Peyer's patch (tissue), 4 donors: ENCODE measurements around the gene CLN3. TPM values are rescaled to one million over a fixed set of nuclear protein-coding genes. Genes with fewer than 3 reads are reported as not detected.
"Not testable (repeated sequence)": the region's sequence is repeated elsewhere in the genome, so short reads cannot be mapped to it uniquely, and the experiment has no call there.

ENCODE experiments used
- DNase-seq, 3 donors: peaks; one replicate each; pipeline ENCODE4 v3.0.0-alpha.2; 2017 to 2019
- H3K27ac ChIP-seq, 4 donors: fragments of 200-600 bp; sonication (generic); one replicate each; pipeline ENCODE4 v1.5.1; 2016 to 2019
- H3K27me3 ChIP-seq, 2 donors: fragments of 200-600 bp; sonication (generic); one replicate each; pipeline ENCODE4 v1.5.1; 2019
- H3K36me3 ChIP-seq, 3 donors: fragments of 200-600 bp; sonication (generic); one replicate each; pipeline ENCODE4 v1.5.1; 2016 to 2019
- H3K4me1 ChIP-seq, 4 donors: fragments of 200-600 bp; sonication (generic); one replicate each; pipeline ENCODE4 v1.5.1; 2016 to 2019
- H3K4me3 ChIP-seq, 4 donors: fragments of 200-600 bp; sonication (generic); 1 replicate in 3 of 4; 2 replicates in 1 of 4; pipeline ENCODE4 v1.5.1; 2016 to 2019; ENCODE audit warnings: mild to moderate bottlenecking in 1 of 4
- H3K9me3 ChIP-seq, 4 donors: fragments of 200-600 bp; sonication (generic); one replicate each; pipeline ENCODE4 v1.5.1; 2016 to 2019; ENCODE audit warnings: mild to moderate bottlenecking in 1 of 4
- CTCF ChIP-seq, 6 experiments: fragments of 450-650 bp in 4 of 6; fragments of 200-600 bp in 2 of 6; sonication (generic) in 1 of 6; IDR thresholded peaks; one replicate each; pipeline ENCODE4 v1.5.1; 2017 to 2019; ENCODE audit warnings: antibody characterized with exemption in 6 of 6, mild to moderate bottlenecking in 3 of 6, moderate library complexity in 1 of 6
- POLR2A ChIP-seq, 2 donors: fragments of 450-650 bp; IDR thresholded peaks; one replicate each; pipeline ENCODE4 v1.5.1; 2017; ENCODE audit warnings: antibody characterized with exemption in 2 of 2, mild to moderate bottlenecking in 2 of 2, moderate library complexity in 2 of 2
- total RNA-seq, 4 donors: library from RNA; depleted of rRNA; stranded (reverse); fragments of >200 nt; gene quantifications; one replicate each; pipeline ENCODE4 v1.1.0, GENCODE V29; 2016

Gene CLN3
- total RNA-seq, 4 donors from 2014 or later = 47.0 to 83.6 (median 73.3) TPM

GRCh38 chr16:28475221-28475620, 16.7 kb downstream of the CLN3 start:
- no peaks in the 10 kb centered on the region for H3K27me3 ChIP-seq
- H3K4me1 ChIP-seq = no peaks in the 10 kb centered on the region
- no peak overlapping the region for H3K27ac ChIP-seq
- no peak for DNase-seq
- peaks cover 0 to 49% (median 0%) of the 10 kb centered on the region in 3 donors for H3K36me3 ChIP-seq
- H3K4me3 ChIP-seq = no peak overlapping the region
- TF ChIP-seq CTCF (IDR thresholded peaks at IDR 0.05) (no peak), POLR2A (IDR thresholded peaks at IDR 0.05) (no peak)
- H3K9me3 ChIP-seq = no peaks in the 10 kb centered on the region

GRCh38 chr16:28473714-28474265, 18.1 kb downstream of the CLN3 start:
- no peak for TF ChIP-seq POLR2A (IDR thresholded peaks at IDR 0.05)
- TF ChIP-seq CTCF (IDR thresholded peaks at IDR 0.05) = no peak
- Histone ChIP-seq H3K27ac (no peak overlapping the region), H3K27me3 (no peaks in the 10 kb centered on the region), H3K36me3 (peaks cover 0 to 41% (median 0%) of the 10 kb centered on the region in 3 donors), H3K4me1 (no peaks in the 10 kb centered on the region), H3K9me3 (no peaks in the 10 kb centered on the region), H3K4me3 (no peak overlapping the region)
- peak in 1 of 3 donors; percentile 34 for DNase-seq

GRCh38 chr16:28447081-28447480, 44.8 kb downstream of the CLN3 start:
- DNase-seq, H3K36me3 ChIP-seq, H3K27me3 ChIP-seq, H3K4me3 ChIP-seq, H3K9me3 ChIP-seq, H3K27ac ChIP-seq, H3K4me1 ChIP-seq: not testable (repeated sequence)

GRCh38 chr16:28446388-28446787, 45.5 kb downstream of the CLN3 start:
- H3K36me3 ChIP-seq, H3K4me3 ChIP-seq, H3K9me3 ChIP-seq, H3K27me3 ChIP-seq, H3K27ac ChIP-seq, DNase-seq, H3K4me1 ChIP-seq: not testable (repeated sequence)

- not testable (repeated sequence) for H3K4me1 ChIP-seq, H3K9me3 ChIP-seq, H3K36me3 ChIP-seq, H3K4me3 ChIP-seq, H3K27me3 ChIP-seq, H3K27ac ChIP-seq, DNase-seq
Measured at GRCh38 chr16:28443943-28444342, 47.9 kb downstream of the CLN3 start.

GRCh38 chr16:28438899-28439298, 53.0 kb downstream of the CLN3 start:
- H3K27me3 ChIP-seq, H3K9me3 ChIP-seq, H3K4me1 ChIP-seq, H3K36me3 ChIP-seq, H3K4me3 ChIP-seq, DNase-seq, H3K27ac ChIP-seq: not testable (repeated sequence)

- not testable (repeated sequence) for H3K27ac ChIP-seq, H3K4me1 ChIP-seq, H3K4me3 ChIP-seq, H3K36me3 ChIP-seq, H3K9me3 ChIP-seq, H3K27me3 ChIP-seq
- DNase-seq = peak in 1 of 3 donors; percentile 5
Measured at GRCh38 chr16:28435340-28435739, 56.5 kb downstream of the CLN3 start.

Other genes starting within 250 kb of the CLN3 start
- gene SBK1, start 199.5 kb downstream of the CLN3 start, total RNA-seq = 1 to 10 TPM in 2 of 4 donors, under 1 TPM in 2; 0.35 to 2.5 (median 1.3) TPM
- 10 to 100 TPM in 3 of 4 donors, not detected in 1; 11.4 to 20.6 (median 16.8) TPM for gene NPIPB6, start 128.6 kb downstream of the CLN3 start, total RNA-seq
- gene EIF3CL, start 88.2 kb downstream of the CLN3 start, total RNA-seq = 100 to 1,000 TPM; 146 to 217 (median 216) TPM
- not detected for gene NPIPB7, start 19.7 kb downstream of the CLN3 start, total RNA-seq
- gene APOBR, start 2.6 kb upstream of the CLN3 start, total RNA-seq = 10 to 100 TPM; 11.9 to 25.2 (median 14.6) TPM
- not detected for gene IL27, start 14.8 kb upstream of the CLN3 start, total RNA-seq
- gene NUPR1, start 46.9 kb upstream of the CLN3 start, total RNA-seq = 10 to 100 TPM in 1 of 4 donors, 1 to 10 TPM in 3; 1.6 to 11.9 (median 6.3) TPM
- gene SGF29, start 61.8 kb upstream of the CLN3 start, total RNA-seq = 100 to 1,000 TPM in 1 of 4 donors, 10 to 100 TPM in 3; 27.3 to 117 (median 45.6) TPM
- gene SULT1A2, start 105.0 kb upstream of the CLN3 start, total RNA-seq = 100 to 1,000 TPM in 3 of 4 donors, 10 to 100 TPM in 1; 26.4 to 241 (median 178) TPM
- gene SULT1A1, start 118.0 kb upstream of the CLN3 start, total RNA-seq = 100 to 1,000 TPM; 120 to 959 (median 337) TPM
- gene NPIPB8, start 146.0 kb upstream of the CLN3 start, total RNA-seq = 1 to 10 TPM in 2 of 4 donors, under 1 TPM in 1, not detected in 1; 0.85 to 2.1 (median 1.3) TPM
- 100 to 1,000 TPM; 157 to 700 (median 233) TPM for gene EIF3C, start 219.4 kb upstream of the CLN3 start, total RNA-seq